NCI-H1694 treated with DMSO at 0.1 percent for 48 hours (cell line): ENCODE data around the gene ASB8.
"Not testable (repeated sequence)": the region's sequence is repeated elsewhere in the genome, so short reads cannot be mapped to it uniquely, and the experiment has no call there.

Experiments
- DNase-seq: peaks from one replicate; lab custom pipeline; 2025; lab: John Stamatoyannopoulos, UW

ASB8 gene

GRCh38 chr12:48183091-48183875 lies 26.0 kb upstream of the ASB8 start, which contains the start of gene CCDC184:
Gene CCDC184 (plus strand): TSS chr12:48183644. CDS start chr12:48184123, 479 bp downstream.
- peak; percentile 37 for DNase-seq

GRCh38 chr12:48182631-48183030 lies 25.3 kb upstream of the ASB8 start:
- DNase-seq = no peak

GRCh38 chr12:48180857-48181495 lies 23.7 kb upstream of the ASB8 start:
- no peak for DNase-seq

- no peak for DNase-seq
These were observed 23.1 kb upstream of the ASB8 start for GRCh38 chr12:48180424-48180823.

GRCh38 chr12:48179466-48179865 lies 22.2 kb upstream of the ASB8 start:
- no peak for DNase-seq

- DNase-seq = no peak
These were observed 20.7 kb upstream of the ASB8 start for GRCh38 chr12:48177982-48178381.

- DNase-seq = no peak
These were observed 19.1 kb upstream of the ASB8 start for GRCh38 chr12:48176417-48176751.

- no peak for DNase-seq
These were observed 18.5 kb upstream of the ASB8 start for GRCh38 chr12:48175613-48176416.

- DNase-seq = no peak
These were observed 11.7 kb upstream of the ASB8 start for GRCh38 chr12:48169011-48169410.

GRCh38 chr12:48165089-48165981 lies 8.0 kb upstream of the ASB8 start:
- DNase-seq = peak; percentile 42

GRCh38 chr12:48164451-48164850 lies 7.1 kb upstream of the ASB8 start:
- DNase-seq = no peak

- DNase-seq = no peak
These were observed 5.9 kb upstream of the ASB8 start for GRCh38 chr12:48163150-48163747.

- DNase-seq = no peak
These were observed 3.5 kb upstream of the ASB8 start for GRCh38 chr12:48160807-48161206.

- no peak for DNase-seq
These were observed 2.7 kb upstream of the ASB8 start for GRCh38 chr12:48160046-48160445.

GRCh38 chr12:48157889-48158370 lies 615 bp upstream of the ASB8 start:
- no peak for DNase-seq

GRCh38 chr12:48156652-48157017 lies 680 bp downstream of the ASB8 start:
- no peak for DNase-seq

GRCh38 chr12:48155786-48156185 lies 1.5 kb downstream of the ASB8 start:
- not testable (repeated sequence) for DNase-seq

- no peak for DNase-seq
These were observed 6.1 kb downstream of the ASB8 start for GRCh38 chr12:48151103-48151771.

- DNase-seq = no peak
These were observed 11.3 kb downstream of the ASB8 start for GRCh38 chr12:48145981-48146380.

- no peak for DNase-seq
These were observed 13.4 kb downstream of the ASB8 start for GRCh38 chr12:48143898-48144297.
